CD4-positive, alpha-beta T cell treated with Interferon gamma for 1 hour (primary cell): ENCODE measurements around the gene FBXL16.

Experiments
- DNase-seq: peaks from one replicate; pipeline ENCODE4 v3.0.0-alpha.2; 2020

Gene FBXL16

DNA sequence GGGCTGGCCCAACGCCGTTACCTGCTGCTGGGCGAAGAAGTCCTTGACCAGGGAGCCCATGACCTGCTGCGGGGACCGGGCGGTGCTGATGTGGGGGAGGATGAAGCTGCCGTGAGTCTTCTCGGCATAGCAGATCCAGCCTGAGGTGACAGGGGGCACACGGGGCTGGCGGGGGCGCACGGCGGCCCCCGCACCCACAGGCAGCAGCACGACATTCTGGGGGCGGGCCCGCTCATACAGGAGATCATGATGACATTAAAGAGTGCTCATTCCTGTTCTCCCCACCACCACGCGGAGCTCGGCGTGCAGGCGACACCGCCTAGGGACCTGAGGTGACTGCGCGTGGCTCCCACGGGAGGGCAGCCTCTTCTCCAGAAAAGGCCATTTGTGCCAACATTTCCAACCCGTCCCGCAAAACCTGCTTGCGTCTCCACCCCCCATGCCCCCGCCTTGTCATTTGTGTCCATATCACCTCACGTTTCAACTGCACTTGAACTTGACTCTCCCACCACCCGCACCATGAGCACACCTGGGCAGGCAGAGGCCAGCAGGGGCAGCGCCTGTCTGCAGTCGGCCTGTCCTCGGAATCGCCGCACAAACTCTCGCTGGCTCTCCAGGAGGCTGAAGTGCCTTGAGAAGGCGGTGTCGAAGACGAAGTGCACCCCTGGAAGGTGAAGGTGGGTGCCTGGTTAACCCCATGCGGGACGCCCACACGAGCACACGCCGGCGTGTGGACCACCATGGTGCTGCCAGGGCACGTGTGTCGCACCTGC lies 28.8 kb upstream of the FBXL16 start:
- DNase-seq, result no peak

DNA sequence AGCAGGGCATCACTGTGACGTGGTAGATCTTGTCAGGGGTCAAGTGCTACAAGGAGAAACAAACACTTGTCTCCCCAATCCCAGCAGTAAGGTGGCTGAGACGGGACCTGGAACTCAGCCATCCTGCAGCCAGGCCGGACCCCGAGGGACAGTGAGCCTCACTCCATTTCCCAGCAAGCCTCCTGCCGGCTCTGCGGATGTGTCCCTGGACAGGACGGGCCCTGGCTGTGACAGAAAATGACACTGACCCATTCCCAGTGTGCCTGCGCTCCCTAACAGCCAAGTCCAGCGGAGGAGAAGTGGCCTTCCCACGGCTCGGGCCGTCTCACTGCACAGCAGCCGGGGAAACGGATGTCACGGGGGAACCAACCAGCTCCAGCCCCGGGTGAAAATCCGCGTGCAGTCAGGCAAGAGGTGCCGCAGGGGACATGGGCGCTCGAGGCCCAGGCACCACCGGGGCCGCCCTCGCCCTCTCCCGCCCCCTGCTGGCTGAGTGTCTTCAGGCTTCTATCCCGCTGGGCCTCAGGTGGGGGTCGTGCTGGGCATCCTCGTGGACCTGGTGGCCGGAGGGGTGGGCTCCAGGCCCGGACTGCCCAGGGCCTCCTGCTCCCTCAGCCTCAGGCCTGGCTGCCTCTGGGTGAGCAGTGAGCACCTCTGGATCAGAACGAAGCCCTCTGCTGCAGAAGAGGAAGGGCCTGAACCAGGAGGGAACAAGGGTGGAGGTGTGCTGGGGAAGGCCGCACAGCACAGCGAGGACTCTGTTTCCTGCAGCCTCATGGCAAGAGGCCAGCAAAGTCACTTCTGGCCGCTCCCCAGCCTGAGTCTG lies 28.0 kb upstream of the FBXL16 start:
- no peak for DNase-seq

DNA sequence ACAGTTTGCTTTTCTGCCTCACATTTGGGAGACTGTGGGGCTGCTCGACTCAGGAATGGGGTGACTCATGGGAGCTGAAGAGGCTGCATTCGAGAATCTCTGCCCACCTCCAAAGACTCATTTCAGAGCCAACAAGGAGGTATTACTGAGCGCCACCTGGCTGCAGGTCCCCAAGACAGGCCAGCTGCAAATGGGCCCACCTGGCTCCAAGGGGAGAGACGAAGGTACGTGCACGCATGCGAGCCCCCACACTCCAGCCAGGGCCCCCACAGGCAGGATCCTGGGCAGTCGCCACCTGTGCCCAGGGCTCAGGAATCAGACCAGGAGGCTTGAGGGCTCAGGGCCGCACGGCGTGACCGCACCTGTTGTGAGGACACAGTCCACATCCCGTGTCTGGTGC lies 27.3 kb upstream of the FBXL16 start:
- no peak for DNase-seq

DNA sequence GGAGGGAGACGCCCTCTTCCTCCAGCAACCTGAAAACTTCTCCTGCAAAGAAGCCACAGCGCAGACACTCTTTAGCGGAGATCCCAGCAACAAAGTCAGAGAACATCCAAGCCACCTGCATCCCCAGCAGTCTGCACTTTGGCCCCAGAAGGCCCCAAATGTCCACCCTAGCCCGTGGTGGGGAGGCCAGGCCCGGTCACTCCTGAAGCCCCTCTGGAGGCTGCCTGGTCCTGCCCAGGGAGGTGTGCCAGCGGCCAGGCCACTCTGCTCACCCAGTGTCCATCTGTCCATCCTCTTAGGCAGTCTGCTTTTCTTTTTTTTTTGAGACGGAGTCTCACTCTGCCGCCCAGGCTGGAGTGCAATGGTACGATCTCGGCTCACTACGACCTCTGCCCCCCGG lies 26.7 kb upstream of the FBXL16 start:
- DNase-seq, result no peak

DNA sequence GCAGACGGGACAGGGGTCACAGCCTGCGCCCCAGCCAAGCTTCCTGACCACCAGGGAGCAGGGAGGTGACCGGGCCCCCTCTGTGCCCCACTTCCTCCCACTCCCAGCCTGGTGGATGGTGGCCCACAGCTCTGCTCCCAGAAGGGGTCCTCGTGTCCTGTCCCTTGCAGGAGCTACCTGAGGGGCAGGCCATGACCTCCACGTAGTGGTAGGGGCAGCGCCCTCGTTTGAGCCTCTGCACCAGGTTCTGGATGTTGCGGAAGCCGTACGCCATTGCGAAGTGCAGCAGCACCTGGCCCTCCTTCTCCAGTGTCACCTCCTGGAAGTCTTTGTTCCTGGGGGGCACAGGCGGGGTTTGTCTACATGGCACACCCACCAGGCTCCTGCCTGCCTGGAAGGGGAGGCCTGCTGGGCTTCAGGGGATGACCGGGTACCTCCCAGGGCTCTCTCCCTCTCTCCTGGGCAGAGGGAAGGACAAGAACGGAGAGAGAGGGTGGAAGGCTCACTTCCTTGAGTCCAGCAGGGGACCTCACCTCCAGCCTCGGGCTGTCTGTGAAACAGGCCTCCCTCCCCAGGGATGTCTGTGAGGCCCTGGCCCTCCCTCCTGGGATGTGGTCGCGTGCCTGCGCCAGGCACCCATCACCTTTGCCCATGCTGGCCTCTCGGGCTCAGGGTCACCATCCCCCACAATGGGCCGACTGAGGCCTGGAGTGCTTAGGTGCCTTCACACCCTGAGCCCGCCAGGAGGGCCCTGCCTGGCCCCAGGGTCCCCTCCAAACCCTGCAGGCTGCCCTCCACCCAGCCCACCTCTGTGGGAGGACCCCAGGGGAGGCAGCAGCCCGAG lies 25.3 kb upstream of the FBXL16 start:
- DNase-seq, result no peak

DNA sequence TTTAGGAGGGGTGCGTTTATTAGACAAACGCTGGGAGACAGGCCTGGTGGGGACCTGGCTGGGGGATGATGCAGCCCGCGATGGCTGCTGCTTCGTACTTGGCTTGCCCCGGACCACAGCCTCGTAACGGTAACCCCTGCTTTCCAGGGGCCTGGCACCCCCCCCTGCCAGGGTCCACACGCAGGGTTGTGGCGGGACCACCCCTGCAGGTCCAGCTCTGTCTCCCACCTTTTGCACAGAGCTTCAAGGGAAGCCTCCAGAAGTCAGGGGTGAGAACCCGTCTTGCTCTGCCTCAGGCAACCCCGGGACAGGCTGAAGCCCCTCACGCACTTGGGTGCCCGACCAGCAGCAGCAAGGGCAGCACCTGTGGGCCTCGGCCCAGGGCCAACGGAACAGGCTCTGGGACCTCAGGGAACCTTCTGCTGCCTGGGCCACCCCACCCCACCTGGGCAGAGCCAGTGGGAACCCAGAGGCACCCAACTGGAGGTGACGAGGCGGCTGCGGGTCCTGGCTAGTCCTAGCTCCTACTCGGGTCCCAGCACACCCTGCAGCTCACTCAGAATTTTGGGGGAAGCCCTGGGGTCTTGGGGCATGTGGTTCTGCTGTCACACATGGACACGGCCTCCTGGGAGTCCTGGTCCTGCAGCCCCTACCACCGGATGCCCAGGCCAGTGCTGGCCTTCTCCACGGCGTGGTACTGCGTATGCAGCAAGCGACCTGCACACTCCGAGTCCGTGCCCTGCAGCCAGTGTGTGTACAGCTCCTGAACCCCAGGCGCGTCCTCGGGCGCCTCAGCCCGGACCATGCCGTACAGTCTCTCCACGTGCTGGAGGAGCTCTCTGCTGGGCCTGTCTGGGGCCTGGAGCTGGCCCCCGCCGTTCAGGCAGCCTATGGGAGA lies 24.4 kb upstream of the FBXL16 start:
- DNase-seq, result no peak

DNA sequence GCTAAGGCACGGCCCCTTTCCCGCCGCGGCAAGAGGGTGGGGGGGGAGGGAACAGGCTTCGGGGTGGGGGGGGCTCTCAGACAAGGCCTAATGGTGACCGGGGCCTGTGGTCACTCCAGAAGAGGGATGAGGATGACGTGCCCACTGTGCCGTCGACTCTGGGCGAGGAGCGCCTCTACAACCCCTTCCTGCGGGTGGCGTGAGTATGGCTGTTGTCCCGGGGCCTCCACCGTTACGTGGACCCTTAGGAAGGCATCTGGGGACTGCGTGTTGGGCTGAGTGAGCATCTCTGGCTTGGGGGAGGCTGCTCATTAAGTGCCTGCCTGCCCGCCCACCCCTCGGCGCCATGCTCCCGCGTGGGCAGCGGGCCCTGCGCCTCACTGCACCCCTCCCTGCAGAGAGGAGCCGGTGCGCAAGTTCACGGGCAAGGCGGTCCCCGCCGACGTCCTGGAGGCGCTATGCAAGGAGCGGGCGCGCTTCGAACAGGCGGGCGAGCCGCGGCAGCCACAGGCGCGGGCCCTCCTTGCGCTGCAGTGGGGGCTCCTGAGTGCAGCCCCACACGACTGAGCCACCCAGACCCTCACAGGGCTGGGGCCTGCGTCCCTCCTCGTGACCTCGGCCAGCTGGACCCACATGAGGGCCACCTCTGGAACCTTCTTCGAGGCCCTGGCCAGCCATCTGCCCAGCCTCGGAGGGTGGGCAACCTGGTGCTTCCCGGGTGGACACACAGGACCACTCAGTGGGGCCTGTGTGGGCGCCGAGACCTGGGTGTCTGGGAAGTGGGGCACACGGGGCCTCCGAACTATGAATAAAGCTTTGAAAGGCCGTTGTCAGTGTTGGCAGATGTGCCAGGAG lies 23.5 kb upstream of the FBXL16 start:
- no peak for DNase-seq

DNA sequence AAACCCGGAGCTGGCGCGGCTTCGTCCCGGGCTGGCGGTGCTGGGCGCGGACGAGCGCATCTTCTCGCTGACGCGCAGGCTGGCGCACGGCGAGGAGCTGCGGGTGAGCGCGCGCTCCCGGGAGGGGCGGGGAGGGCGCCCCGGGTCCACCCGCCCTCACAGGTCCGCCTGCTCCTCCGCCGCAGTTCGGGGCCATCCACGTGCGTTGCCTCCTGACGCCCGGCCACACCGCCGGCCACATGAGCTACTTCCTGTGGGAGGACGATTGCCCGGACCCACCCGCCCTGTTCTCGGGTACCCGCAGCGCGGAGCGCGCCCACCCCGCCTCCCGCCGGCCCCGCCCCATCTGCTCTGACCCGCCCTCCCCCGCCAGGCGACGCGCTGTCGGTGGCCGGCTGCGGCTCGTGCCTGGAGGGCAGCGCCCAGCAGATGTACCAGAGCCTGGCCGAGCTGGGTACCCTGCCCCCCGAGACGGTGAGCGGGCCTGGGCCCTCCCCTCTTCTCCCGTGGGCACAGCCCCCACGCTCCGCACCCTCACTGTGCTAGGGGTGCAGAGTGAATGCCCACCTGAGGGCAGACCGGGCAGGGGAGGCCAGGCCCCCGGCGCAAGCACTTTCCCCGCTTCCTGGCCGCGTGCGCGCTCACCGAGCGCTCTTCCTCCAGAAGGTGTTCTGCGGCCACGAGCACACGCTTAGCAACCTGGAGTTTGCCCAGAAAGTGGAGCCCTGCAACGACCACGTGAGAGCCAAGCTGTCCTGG lies 22.7 kb upstream of the FBXL16 start:
- peak; percentile 76 for DNase-seq

DNA sequence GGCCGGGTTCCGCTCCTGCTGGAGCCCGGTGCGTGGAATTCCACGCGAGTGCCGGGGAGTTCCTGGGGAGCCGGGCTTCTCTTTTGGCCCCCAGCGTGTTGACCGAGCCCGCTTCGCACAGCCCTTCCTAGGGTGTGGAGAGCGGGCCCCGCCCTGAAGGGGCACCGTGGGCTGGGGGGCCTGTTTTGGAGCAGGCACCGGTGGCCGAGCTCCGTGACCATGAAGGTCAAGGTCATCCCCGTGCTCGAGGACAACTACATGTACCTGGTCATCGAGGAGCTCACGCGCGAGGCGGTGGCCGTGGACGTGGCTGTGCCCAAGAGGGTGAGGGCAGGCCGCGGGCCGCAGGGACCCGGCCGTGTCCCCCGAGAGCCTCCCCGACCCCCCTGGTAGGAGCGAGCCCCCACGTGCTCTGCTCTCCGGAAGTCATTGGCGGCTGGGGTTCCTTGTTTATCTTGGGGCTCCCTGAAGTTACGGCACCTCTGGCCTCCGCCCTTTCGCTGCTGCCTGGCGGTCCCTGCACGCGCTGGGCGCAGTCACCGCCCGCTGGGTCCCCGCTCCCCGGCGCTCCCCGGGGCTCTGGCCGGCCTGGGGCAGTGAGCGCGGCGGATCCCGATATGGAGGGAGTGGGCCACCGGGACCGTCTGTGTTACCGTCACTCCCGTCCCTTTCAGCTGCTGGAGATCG lies 21.8 kb upstream of the FBXL16 start:
- peak; percentile 40 for DNase-seq

DNA sequence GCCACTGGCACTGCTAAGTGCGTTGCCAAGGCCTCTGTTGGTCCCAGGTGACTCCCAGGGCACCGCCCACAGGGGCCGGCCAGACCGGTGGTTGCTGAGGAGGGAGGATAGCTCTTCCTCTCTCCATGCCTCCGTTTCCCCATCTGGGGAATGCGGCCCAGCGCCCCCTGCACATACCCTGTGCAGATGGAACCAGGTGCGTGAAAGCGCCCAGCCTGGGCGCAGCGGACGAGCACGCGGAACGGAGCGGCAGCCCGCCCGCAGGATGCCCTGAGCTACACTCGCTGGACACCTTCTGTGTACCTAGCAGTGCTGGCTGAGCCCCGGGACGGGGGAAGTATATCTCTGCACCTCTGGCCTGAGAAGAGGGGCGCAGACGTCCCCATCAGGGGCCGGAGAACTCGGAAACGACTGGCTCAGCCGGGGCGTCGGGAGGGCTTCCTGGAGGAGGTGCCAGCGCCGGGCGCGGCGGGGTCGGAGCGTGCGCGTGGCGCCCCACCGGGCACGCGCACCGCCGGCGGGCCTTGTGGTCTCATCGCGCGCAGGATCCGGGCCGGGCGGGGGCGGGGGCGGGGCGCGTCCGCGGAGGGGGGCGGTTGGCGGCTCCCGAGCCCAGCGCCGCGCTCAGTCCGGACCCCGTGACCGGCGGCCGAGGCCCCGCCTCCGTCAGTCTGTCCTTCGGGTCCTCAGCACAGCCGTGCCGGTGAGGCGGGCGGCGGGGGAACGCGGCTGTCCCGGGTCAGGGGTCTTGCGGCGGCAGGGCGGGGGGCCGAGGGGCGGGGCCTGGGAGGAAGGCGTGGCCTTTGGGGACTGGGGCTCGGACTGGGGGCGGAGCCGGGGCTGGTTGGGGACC lies 21.1 kb upstream of the FBXL16 start, which contains the start of the genes CCDC78 and HAGHL:
TSS of gene CCDC78 (minus strand) at position 6 of the 853 bp plus-strand sequence. CDS start 76 bp downstream, outside the sequence.
TSS of gene HAGHL (plus strand) at position 669 of the 853 bp plus-strand sequence. CDS start 404 bp downstream, outside the sequence.
- DNase-seq, result peak; percentile 64

DNA sequence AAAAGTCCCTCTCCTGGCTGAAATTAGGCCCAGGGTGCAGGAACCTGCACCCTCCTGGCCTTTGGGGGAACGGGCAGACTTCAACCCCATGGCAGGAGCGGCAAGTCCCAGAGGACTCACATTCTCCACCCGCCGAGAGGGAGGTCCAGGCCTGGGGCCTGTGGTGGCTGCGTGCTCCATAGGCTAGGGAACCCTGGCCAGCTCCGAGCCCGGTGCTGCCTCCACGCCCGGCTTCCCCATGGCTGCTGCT lies 20.5 kb upstream of the FBXL16 start:
- DNase-seq, result no peak

DNA sequence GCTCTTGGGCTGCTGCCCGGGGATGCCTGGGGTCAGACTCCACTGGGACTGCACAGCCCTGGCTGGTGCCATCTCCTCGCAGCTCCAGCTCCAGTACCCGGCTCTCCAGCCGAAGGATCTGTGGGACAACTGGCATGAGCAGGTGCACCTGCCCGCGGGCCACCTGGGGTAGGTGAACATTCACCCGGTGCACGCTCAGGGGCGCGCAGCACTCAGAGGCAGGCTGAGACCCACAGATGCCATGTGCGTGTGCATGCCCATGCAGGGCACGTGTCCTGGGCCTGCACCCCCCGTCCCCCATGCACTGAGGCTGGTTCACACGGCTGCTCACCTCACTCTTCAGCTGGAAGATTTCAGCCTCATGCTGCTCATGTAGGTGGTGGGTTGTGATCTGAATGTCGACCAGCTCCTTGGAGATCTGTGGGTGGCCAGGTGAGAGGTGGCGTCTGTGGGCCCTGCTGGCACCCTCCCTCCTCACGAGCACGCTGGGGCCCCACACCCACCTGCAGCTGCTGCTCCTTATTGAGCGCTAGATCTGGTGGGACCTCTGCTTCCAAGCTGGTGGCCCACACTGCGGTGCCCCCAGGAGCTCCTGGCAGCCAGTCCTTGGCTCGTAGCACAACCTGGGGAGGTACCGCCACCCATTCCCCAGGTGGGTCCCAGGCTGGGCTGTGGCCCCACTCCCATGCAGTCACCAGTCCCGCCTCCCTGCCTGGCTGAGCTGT lies 20.0 kb upstream of the FBXL16 start:
- DNase-seq, result no peak

DNA sequence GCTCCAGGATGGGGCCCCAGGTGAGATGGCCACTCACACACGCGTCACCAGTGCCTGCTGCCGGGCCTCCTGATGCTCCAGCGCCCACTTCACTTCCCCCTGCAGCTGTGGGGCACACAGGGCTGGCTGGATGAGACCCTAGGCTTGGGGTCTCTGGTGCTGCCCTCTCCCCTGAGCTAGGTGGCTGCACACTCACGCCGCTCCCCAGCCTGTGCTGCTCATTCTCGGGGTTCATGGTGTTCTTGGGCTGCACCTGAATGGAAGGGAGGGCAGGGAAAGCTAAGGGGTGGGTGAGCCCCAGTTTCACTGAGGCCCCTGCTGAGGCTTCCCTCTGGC lies 19.4 kb upstream of the FBXL16 start:
- no peak for DNase-seq

DNA sequence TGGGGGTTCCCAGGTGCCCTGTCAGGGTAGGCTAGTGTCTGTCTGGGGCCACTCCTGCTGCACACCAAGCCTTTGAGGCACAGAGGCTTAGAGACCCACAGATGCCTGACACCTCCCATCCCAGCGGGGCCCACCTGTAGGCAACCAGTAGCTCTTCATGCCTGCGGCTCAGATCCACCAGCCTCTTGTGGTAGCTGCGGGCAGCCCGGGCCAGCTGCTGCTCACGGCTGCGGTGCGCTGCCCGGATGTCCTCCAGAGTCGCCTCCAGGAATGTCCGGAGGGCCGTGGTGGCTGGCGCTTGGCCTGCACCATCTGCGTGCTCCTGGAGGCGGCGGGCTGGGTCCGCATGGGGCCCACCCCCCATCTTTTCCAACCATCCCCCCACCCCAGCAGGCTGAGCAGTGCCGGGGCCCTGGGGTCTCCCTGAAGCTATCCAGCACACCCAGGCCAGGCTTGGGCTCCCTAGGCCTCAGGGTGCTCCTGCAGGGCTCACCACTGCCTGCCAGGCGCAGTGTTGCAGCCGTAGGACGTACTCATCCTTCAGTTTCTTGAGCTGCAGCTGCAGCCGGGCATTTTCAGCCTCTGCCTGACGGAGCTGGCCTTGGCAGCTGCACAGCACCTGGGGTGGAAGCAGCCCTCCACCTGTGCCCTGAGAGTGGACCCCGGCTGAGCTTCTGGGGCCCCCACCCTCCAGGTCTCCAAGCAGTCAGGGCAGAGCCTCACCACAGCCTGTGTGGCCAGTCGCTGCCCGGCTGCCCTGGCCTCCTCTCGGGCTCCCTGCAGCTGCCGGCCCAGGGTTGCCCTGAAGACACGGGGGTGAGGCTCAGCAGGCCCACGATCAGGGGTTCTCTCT lies 18.8 kb upstream of the FBXL16 start:
- DNase-seq, result no peak

DNA sequence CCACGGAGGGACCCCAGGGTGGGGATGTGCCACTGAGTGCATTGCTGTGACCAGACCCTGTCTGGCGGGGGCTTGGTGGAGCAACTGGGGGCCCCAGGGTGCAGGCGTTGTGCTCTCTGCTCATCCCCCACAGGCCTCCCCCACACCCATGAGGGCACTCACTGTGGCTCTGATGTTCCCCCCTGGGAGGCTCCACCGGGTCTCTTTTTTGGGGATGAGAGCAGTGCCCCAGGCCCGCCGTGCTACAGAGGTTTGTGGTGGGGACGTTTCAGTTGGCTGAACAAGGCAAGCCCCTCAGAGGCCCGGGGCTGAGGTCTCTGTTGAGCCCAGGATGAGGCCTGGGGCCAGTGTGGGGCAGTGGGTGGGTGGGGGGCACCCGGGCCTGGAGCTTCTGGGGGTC lies 18.1 kb upstream of the FBXL16 start:
- DNase-seq, result no peak

DNA sequence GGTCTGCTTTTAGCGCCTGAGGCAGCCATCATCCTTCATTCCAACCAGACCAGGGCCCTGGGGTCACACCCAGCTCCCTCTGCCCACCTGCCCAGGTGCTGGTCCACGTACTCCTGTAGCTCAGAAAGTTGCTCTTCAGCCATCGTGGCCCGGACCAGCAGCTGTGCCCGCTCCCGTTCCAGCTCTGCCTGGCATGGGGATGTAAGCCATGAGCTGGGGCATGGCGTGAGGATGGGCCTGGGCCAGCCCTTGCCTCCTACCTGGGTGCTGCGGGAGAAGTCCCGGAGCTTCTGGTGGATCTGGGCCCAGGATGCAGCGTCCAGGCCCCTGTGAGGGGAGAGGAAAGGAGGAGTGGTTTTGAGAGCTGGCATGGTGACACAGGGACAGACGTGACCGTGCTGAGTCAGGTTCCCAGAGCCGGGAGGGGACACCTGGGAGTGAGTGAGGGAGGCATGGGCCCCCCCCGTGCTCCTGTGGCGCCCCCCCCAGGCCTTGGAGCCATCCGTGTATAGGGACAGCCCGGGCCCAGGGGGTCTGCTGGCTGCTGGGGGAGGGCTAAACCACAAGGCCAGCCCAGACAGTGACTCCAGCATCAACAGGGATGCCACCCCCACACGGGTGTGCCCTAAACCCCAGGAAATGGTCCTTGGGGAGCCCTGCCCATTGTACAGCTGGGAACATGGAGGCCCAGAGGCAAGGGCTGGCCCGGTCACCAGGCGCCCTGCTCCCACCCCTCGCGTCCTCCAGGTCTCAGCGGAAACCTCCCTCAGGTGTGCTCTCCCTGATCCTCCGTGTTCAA lies 17.4 kb upstream of the FBXL16 start:
- no peak for DNase-seq
